ENCODE results near the gene ATP8A1. TPM values are rescaled to one million over a fixed set of nuclear protein-coding genes. Genes with fewer than 3 reads are reported as not detected.

ATP8A1 gene
- total RNA-seq, 4 donors from 2014 or later: 21.3 to 34.7 (median 25.9) TPM

- intact Hi-C loops (cut with DNase I; ENCODE audit: low total_unique reads): no loop called here
- no peaks in the 10 kb centered on the region for H3K4me1 ChIP-seq
- DNase-seq: no peak
- no peak overlapping the region for H3K27ac ChIP-seq
- no peaks in the 10 kb centered on the region for H3K36me3 ChIP-seq
- no peaks in the 10 kb centered on the region for H3K9me3 ChIP-seq
- H3K4me3 ChIP-seq: no peak overlapping the region
- no peaks in the 10 kb centered on the region for H3K27me3 ChIP-seq
- TF ChIP-seq CTCF (IDR thresholded peaks at IDR 0.05) (no peak), POLR2A (IDR thresholded peaks at IDR 0.05) (no peak)
These were observed 41.7 kb downstream of the ATP8A1 start for GRCh38 chr4:42615131-42615763.

- no peaks in the 10 kb centered on the region for H3K36me3 ChIP-seq
- intact Hi-C loops (cut with DNase I; ENCODE audit: low total_unique reads): no loop called here
- H3K27me3 ChIP-seq: no peaks in the 10 kb centered on the region
- TF ChIP-seq CTCF (IDR thresholded peaks at IDR 0.05) (no peak), POLR2A (IDR thresholded peaks at IDR 0.05) (no peak)
- no peak for DNase-seq
- H3K9me3 ChIP-seq: no peaks in the 10 kb centered on the region
- no peak overlapping the region for H3K27ac ChIP-seq
- H3K4me3 ChIP-seq: no peak overlapping the region
- H3K4me1 ChIP-seq: no peaks in the 10 kb centered on the region
These were observed 44.0 kb downstream of the ATP8A1 start for GRCh38 chr4:42612898-42613297.

DNA sequence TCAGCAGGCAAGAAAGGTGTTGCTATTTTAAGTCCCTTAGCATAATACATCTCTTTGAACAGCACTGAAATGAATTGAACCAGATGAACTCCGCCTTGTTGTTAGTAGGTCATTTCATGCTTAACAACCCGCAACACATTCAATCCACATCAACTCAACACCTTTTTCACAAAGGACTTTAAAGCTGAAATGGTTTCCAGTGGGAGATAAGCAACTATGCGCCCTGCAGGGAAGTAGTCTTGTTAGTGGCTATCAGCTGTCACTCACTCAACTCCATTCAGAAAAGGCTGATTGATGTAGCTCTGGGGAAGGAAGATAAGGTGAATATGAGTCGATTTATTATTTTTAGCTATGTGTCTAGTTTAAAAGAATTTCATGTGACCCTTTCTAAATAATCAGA lies 46.0 kb downstream of the ATP8A1 start:
- no peak for DNase-seq
- H3K4me1 ChIP-seq: no peaks in the 10 kb centered on the region
- H3K9me3 ChIP-seq: no peaks in the 10 kb centered on the region
- H3K36me3 ChIP-seq: no peaks in the 10 kb centered on the region
- TF ChIP-seq CTCF (IDR thresholded peaks at IDR 0.05) (no peak), POLR2A (IDR thresholded peaks at IDR 0.05) (no peak)
- no peak overlapping the region for H3K4me3 ChIP-seq
- no peak overlapping the region for H3K27ac ChIP-seq
- no peaks in the 10 kb centered on the region for H3K27me3 ChIP-seq
- intact Hi-C loops (cut with DNase I; ENCODE audit: low total_unique reads): no loop called here

DNA sequence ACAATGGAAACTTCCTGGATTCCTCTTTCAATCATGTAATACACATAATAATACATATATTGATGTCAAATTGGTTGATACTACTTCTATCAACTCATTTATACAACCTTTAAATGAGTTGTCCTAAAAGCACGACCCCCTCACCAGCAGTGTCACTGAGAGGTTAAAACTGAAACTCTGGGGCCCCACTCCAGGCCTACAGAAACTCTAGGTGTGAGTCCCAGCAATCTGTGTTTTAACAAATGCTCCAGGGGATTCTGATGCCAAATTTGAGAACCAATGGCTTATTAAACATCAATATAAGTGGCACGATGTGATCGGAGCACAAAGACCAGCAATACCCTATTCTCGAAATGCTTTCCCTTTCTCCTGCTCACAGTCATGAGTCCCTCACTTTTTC lies 47.9 kb downstream of the ATP8A1 start:
- intact Hi-C loops (cut with DNase I; ENCODE audit: low total_unique reads): no loop called here
- H3K4me1 ChIP-seq: no peaks in the 10 kb centered on the region
- no peak overlapping the region for H3K27ac ChIP-seq
- TF ChIP-seq POLR2A (IDR thresholded peaks at IDR 0.05): no peak
- no peak for TF ChIP-seq CTCF (IDR thresholded peaks at IDR 0.05)
- DNase-seq: no peak
- no peaks in the 10 kb centered on the region for H3K27me3 ChIP-seq
- H3K4me3 ChIP-seq: no peak overlapping the region
- no peaks in the 10 kb centered on the region for H3K36me3 ChIP-seq
- H3K9me3 ChIP-seq: no peaks in the 10 kb centered on the region

DNA sequence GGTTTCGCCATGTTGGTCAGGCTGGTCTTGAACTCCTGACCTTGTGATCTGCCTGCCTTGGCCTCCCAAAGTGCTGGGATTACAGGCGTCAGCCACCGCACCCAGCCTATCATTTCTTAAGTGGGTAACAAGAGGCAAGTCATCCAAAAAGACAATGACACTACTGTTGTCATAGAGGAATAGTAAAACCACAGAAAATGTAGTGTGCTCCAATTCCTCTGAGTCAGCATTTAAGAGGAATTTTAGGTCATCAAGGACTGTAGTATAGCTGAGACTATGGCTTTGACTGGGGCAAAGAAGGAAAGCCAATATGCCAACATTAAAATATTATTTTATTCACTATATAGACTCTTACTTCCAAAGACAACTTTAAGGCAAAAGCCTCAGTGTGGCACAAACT lies 48.4 kb downstream of the ATP8A1 start:
- TF ChIP-seq POLR2A (IDR thresholded peaks at IDR 0.05): no peak
- no peak for TF ChIP-seq CTCF (IDR thresholded peaks at IDR 0.05)
- intact Hi-C loops (cut with DNase I; ENCODE audit: low total_unique reads): no loop called here

More for the DNA sequence above, 48.4 kb downstream of the ATP8A1 start:
- H3K9me3 ChIP-seq: no peaks in the 10 kb centered on the region
- no peak overlapping the region for H3K4me3 ChIP-seq
- H3K27ac ChIP-seq: no peak overlapping the region
- H3K4me1 ChIP-seq: no peaks in the 10 kb centered on the region
- H3K27me3 ChIP-seq: no peaks in the 10 kb centered on the region
- no peaks in the 10 kb centered on the region for H3K36me3 ChIP-seq
- no peak for DNase-seq
